ENCODE results near the gene BDNF. TPM values are rescaled to one million over a fixed set of nuclear protein-coding genes. Genes with fewer than 3 reads are reported as not detected.

Gene BDNF
- total RNA-seq, 1 donor from 2014 or later, result 7.6 TPM

GRCh38 chr11:27626269-27626937 lies 73.9 kb downstream of the BDNF start:
- no peak for DNase-seq (ENCODE audit: low read depth)

GRCh38 chr11:27625347-27625912 lies 74.8 kb downstream of the BDNF start:
- DNase-seq (ENCODE audit: low read depth), result no peak

GRCh38 chr11:27623945-27624523 lies 76.2 kb downstream of the BDNF start:
- DNase-seq (ENCODE audit: low read depth), result no peak

- DNase-seq (ENCODE audit: low read depth), result no peak
Observed at GRCh38 chr11:27622541-27623300, 77.5 kb downstream of the BDNF start.

GRCh38 chr11:27621405-27622161 lies 78.7 kb downstream of the BDNF start:
- no peak for DNase-seq (ENCODE audit: low read depth)

- DNase-seq (ENCODE audit: low read depth), result no peak
Observed at GRCh38 chr11:27619763-27620335, 80.4 kb downstream of the BDNF start.

- DNase-seq (ENCODE audit: low read depth), result no peak
Observed at GRCh38 chr11:27619039-27619574, 81.1 kb downstream of the BDNF start.

GRCh38 chr11:27618281-27618915 lies 81.9 kb downstream of the BDNF start:
- DNase-seq (ENCODE audit: low read depth), result no peak

GRCh38 chr11:27616711-27617110 lies 83.5 kb downstream of the BDNF start:
- no peak for DNase-seq (ENCODE audit: low read depth)

GRCh38 chr11:27615833-27616232 lies 84.4 kb downstream of the BDNF start:
- no peak for DNase-seq (ENCODE audit: low read depth)

GRCh38 chr11:27614092-27614491 lies 86.2 kb downstream of the BDNF start:
- no peak for DNase-seq (ENCODE audit: low read depth)

GRCh38 chr11:27612932-27613880 lies 87.0 kb downstream of the BDNF start:
- no peak for DNase-seq (ENCODE audit: low read depth)

GRCh38 chr11:27611947-27612455 lies 88.3 kb downstream of the BDNF start:
- DNase-seq (ENCODE audit: low read depth), result no peak

- DNase-seq (ENCODE audit: low read depth), result no peak
Observed at GRCh38 chr11:27611390-27611789, 88.9 kb downstream of the BDNF start.

GRCh38 chr11:27610946-27611345 lies 89.3 kb downstream of the BDNF start:
- no peak for DNase-seq (ENCODE audit: low read depth)

- no peak for DNase-seq (ENCODE audit: low read depth)
Observed at GRCh38 chr11:27610280-27610679, 90.0 kb downstream of the BDNF start.

GRCh38 chr11:27608951-27609350 lies 91.3 kb downstream of the BDNF start:
- DNase-seq (ENCODE audit: low read depth), result no peak

GRCh38 chr11:27605422-27605821 lies 94.8 kb downstream of the BDNF start:
- DNase-seq (ENCODE audit: low read depth), result no peak
